Measurements from ENCODE around the gene PYGL.
A peak's percentile ranks its signal among the peaks of the same experiment; 100 is the strongest.

PYGL gene

DNA sequence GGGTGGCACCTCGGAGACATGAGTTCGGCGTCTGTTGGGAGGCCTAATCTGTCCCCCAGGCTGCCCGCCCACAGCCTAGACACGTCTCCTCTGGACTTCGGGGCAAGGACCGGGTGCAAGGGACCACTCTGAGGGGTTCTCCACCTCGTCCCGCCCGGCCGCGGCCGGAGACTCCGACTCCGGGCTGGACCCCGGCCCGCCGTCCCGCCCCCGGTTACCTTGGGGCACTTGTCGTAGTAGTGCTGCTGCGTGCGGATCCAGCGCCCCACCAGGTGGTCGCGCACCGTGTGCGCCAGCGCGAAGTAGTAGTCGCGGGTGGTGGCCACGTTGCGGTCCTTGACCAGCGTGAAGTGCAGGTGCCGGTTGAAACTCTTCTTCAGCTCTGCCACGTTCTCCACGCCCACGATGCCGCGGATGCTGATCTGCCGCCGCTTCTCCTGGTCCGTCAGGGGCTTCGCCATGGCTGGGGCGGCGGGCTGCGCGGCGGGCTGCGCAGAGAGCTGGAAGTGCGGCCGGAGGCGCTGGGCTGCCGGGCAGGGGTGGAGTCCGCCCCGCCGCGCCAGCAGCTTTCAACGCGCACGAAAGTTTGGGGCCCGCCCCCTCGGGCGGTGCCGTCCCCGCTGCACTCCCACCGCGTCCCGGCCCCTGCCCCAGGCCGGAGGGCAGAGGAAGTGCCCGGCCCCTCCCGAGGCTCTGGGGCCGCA, at the start of gene PYGL (continued):
- TF ChIP-seq ZNF341 (tag by site-specific recombination; IDR thresholded peaks at IDR 0.05; ENCODE audit: low read depth) (peak; percentile 86), ZNF791 (tag by site-specific recombination; IDR thresholded peaks at IDR 0.05) (no peak), ZNF660 (tag by site-specific recombination; IDR thresholded peaks at IDR 0.05) (no peak), ZNF843 (tag by site-specific recombination; IDR thresholded peaks at IDR 0.05) (no peak), ZNF623 (tag by site-specific recombination; IDR thresholded peaks at IDR 0.05) (no peak), ZFHX2 (tag by site-specific recombination; conservative IDR thresholded peaks at IDR 0.05) (peak; percentile 77), ZNF302 (tag by site-specific recombination; IDR thresholded peaks at IDR 0.05; ENCODE audit: low read depth) (no peak), ZNF626 (tag by site-specific recombination; IDR thresholded peaks at IDR 0.05) (no peak), ZNF146 (tag by site-specific recombination; IDR thresholded peaks at IDR 0.05) (0 out of 2 replicates have a peak, but pooled peaks have one; percentile 10), ZNF426 (tag by site-specific recombination; IDR thresholded peaks at IDR 0.05) (no peak), GLIS2 (tag by site-specific recombination; IDR thresholded peaks at IDR 0.05) (peak; percentile 80), ZNF324 (tag by site-specific recombination; IDR thresholded peaks at IDR 0.05) (peak; percentile 37; the same call in 1 of the 2 replicates), ZNF266 (tag by site-specific recombination; IDR thresholded peaks at IDR 0.05; ENCODE audit: low read depth) (no peak), ZNF561 (tag by site-specific recombination; IDR thresholded peaks at IDR 0.05; ENCODE audit: borderline replicate concordance) (no peak), ZNF654 (tag by site-specific recombination; IDR thresholded peaks at IDR 0.05; ENCODE audit: low read depth) (no peak), ZNF140 (tag by site-specific recombination; IDR thresholded peaks at IDR 0.05) (no peak), ZNF311 (tag by site-specific recombination; IDR thresholded peaks at IDR 0.05; ENCODE audit: borderline replicate concordance) (no peak), ZNF174 (tag by site-specific recombination; IDR thresholded peaks at IDR 0.05) (no peak)
- TF ChIP-seq, protein P1, sequence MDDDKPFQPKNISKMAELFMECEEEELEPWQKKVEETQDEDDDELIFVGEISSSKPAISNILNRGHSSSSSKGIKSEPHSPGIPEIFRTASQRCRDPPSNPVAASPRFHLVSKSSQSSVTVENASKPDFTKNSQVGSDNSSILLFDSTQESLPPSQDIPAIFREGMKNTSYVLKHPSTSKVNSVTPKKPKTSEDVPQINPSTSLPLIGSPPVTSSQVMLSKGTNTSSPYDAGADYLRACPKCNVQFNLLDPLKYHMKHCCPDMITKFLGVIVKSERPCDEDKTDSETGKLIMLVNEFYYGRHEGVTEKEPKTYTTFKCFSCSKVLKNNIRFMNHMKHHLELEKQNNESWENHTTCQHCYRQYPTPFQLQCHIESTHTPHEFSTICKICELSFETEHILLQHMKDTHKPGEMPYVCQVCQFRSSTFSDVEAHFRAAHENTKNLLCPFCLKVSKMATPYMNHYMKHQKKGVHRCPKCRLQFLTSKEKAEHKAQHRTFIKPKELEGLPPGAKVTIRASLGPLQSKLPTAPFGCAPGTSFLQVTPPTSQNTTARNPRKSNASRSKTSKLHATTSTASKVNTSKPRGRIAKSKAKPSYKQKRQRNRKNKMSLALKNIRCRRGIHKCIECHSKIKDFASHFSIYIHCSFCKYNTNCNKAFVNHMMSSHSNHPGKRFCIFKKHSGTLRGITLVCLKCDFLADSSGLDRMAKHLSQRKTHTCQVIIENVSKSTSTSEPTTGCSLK (tag by site-specific recombination; IDR thresholded peaks at IDR 0.05), result no peak
- TF ChIP-seq, protein P2, sequence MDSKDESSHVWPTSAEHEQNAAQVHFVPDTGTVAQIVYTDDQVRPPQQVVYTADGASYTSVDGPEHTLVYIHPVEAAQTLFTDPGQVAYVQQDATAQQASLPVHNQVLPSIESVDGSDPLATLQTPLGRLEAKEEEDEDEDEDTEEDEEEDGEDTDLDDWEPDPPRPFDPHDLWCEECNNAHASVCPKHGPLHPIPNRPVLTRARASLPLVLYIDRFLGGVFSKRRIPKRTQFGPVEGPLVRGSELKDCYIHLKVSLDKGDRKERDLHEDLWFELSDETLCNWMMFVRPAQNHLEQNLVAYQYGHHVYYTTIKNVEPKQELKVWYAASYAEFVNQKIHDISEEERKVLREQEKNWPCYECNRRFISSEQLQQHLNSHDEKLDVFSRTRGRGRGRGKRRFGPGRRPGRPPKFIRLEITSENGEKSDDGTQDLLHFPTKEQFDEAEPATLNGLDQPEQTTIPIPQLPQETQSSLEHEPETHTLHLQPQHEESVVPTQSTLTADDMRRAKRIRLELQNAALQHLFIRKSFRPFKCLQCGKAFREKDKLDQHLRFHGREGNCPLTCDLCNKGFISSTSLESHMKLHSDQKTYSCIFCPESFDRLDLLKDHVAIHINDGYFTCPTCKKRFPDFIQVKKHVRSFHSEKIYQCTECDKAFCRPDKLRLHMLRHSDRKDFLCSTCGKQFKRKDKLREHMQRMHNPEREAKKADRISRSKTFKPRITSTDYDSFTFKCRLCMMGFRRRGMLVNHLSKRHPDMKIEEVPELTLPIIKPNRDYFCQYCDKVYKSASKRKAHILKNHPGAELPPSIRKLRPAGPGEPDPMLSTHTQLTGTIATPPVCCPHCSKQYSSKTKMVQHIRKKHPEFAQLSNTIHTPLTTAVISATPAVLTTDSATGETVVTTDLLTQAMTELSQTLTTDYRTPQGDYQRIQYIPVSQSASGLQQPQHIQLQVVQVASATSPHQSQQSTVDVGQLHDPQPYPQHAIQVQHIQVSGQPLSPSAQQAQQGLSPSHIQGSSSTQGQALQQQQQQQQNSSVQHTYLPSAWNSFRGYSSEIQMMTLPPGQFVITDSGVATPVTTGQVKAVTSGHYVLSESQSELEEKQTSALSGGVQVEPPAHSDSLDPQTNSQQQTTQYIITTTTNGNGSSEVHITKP (tag by site-specific recombination; IDR thresholded peaks at IDR 0.05), result no peak
- TF ChIP-seq, protein P3, sequence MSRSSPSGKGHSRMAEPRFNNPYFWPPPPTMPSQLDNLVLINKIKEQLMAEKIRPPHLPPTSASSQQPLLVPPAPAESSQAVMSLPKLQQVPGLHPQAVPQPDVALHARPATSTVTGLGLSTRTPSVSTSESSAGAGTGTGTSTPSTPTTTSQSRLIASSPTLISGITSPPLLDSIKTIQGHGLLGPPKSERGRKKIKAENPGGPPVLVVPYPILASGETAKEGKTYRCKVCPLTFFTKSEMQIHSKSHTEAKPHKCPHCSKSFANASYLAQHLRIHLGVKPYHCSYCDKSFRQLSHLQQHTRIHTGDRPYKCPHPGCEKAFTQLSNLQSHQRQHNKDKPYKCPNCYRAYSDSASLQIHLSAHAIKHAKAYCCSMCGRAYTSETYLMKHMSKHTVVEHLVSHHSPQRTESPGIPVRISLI (tag by site-specific recombination; IDR thresholded peaks at IDR 0.05), result no peak
- TF ChIP-seq, protein P4, sequence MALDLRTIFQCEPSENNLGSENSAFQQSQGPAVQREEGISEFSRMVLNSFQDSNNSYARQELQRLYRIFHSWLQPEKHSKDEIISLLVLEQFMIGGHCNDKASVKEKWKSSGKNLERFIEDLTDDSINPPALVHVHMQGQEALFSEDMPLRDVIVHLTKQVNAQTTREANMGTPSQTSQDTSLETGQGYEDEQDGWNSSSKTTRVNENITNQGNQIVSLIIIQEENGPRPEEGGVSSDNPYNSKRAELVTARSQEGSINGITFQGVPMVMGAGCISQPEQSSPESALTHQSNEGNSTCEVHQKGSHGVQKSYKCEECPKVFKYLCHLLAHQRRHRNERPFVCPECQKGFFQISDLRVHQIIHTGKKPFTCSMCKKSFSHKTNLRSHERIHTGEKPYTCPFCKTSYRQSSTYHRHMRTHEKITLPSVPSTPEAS (tag by site-specific recombination; IDR thresholded peaks at IDR 0.05), result 0 out of 2 replicates have a peak, but pooled peaks have one; percentile 11
